ENCODE data around the gene CES2.

CES2 gene

GRCh38 chr16:66964049-66964448, 28.7 kb downstream of the CES2 start:
- Histone ChIP-seq H3K9ac (ENCODE audit: low read length) (no peak overlapping the region), H3K4me3 (ENCODE audit: low read length) (no peak overlapping the region), H2AFZ (ENCODE audit: low read depth, low read length) (no peak overlapping the region), H3K79me2 (ENCODE audit: low read length) (peaks cover 17% of the 10 kb centered on the region), H3K4me1 (ENCODE audit: low read length) (peaks cover 11% of the 10 kb centered on the region), H3K9me3 (ENCODE audit: insufficient read depth, low read length) (no peaks in the 10 kb centered on the region), H3K27ac (ENCODE audit: low read length) (no peak overlapping the region), H3K27me3 (ENCODE audit: low read depth, low read length) (no peaks in the 10 kb centered on the region), H3K4me2 (ENCODE audit: low read length) (no peak overlapping the region), H3K36me3 (replicated peaks; ENCODE audit: low read depth, low read length) (peaks cover 23% of the 10 kb centered on the region), H4K20me1 (ENCODE audit: insufficient read depth, low read length) (no peaks in the 10 kb centered on the region)
- TF ChIP-seq CTCF (IDR thresholded peaks at IDR 0.05; ENCODE audit: low read depth, low read length): no peak
- TF ChIP-seq EZH2phosphoT487 (IDR thresholded peaks at IDR 0.05; ENCODE audit: low read depth): no peak

- Histone ChIP-seq H3K27ac (ENCODE audit: low read length) (no peak overlapping the region), H3K4me3 (ENCODE audit: low read length) (no peak overlapping the region), H3K36me3 (replicated peaks; ENCODE audit: low read depth, low read length) (peaks cover 12% of the 10 kb centered on the region), H3K4me2 (ENCODE audit: low read length) (no peak overlapping the region), H3K9ac (ENCODE audit: low read length) (no peak overlapping the region), H2AFZ (ENCODE audit: low read depth, low read length) (no peak overlapping the region), H3K27me3 (ENCODE audit: low read depth, low read length) (no peaks in the 10 kb centered on the region), H4K20me1 (ENCODE audit: insufficient read depth, low read length) (no peaks in the 10 kb centered on the region), H3K9me3 (ENCODE audit: insufficient read depth, low read length) (no peaks in the 10 kb centered on the region), H3K4me1 (ENCODE audit: low read length) (no peaks in the 10 kb centered on the region), H3K79me2 (ENCODE audit: low read length) (no peaks in the 10 kb centered on the region)
- TF ChIP-seq EZH2phosphoT487 (IDR thresholded peaks at IDR 0.05; ENCODE audit: low read depth): no peak
- TF ChIP-seq CTCF (IDR thresholded peaks at IDR 0.05; ENCODE audit: low read depth, low read length): no peak
Measured at GRCh38 chr16:66968847-66969246, 33.5 kb downstream of the CES2 start.

GRCh38 chr16:66970775-66971720, 35.7 kb downstream of the CES2 start:
- H3K27ac ChIP-seq (ENCODE audit: low read length): no peak overlapping the region
- no peaks in the 10 kb centered on the region for H3K4me1 ChIP-seq (ENCODE audit: low read length)
- H3K4me3 ChIP-seq (ENCODE audit: low read length): no peak overlapping the region
- no peaks in the 10 kb centered on the region for H3K27me3 ChIP-seq (ENCODE audit: low read depth, low read length)
- H3K9ac ChIP-seq (ENCODE audit: low read length): no peak overlapping the region
- TF ChIP-seq EZH2phosphoT487 (IDR thresholded peaks at IDR 0.05; ENCODE audit: low read depth) (no peak), CTCF (IDR thresholded peaks at IDR 0.05; ENCODE audit: low read depth, low read length) (no peak)
- no peaks in the 10 kb centered on the region for H4K20me1 ChIP-seq (ENCODE audit: insufficient read depth, low read length)
- H3K36me3 ChIP-seq (replicated peaks; ENCODE audit: low read depth, low read length): peaks cover 7% of the 10 kb centered on the region
- no peak overlapping the region for H3K4me2 ChIP-seq (ENCODE audit: low read length)
- no peak overlapping the region for H2AFZ ChIP-seq (ENCODE audit: low read depth, low read length)
- no peaks in the 10 kb centered on the region for H3K9me3 ChIP-seq (ENCODE audit: insufficient read depth, low read length)
- no peaks in the 10 kb centered on the region for H3K79me2 ChIP-seq (ENCODE audit: low read length)

- TF ChIP-seq CTCF (IDR thresholded peaks at IDR 0.05; ENCODE audit: low read depth, low read length): no peak
- no peak for TF ChIP-seq EZH2phosphoT487 (IDR thresholded peaks at IDR 0.05; ENCODE audit: low read depth)
- Histone ChIP-seq H3K79me2 (ENCODE audit: low read length) (no peaks in the 10 kb centered on the region), H3K36me3 (replicated peaks; ENCODE audit: low read depth, low read length) (no peaks in the 10 kb centered on the region), H2AFZ (ENCODE audit: low read depth, low read length) (no peak overlapping the region), H4K20me1 (ENCODE audit: insufficient read depth, low read length) (no peaks in the 10 kb centered on the region), H3K9ac (ENCODE audit: low read length) (no peak overlapping the region), H3K27ac (ENCODE audit: low read length) (no peak overlapping the region), H3K4me1 (ENCODE audit: low read length) (no peaks in the 10 kb centered on the region), H3K4me2 (ENCODE audit: low read length) (no peak overlapping the region), H3K4me3 (ENCODE audit: low read length) (no peak overlapping the region), H3K9me3 (ENCODE audit: insufficient read depth, low read length) (no peaks in the 10 kb centered on the region), H3K27me3 (ENCODE audit: low read depth, low read length) (no peaks in the 10 kb centered on the region)
Measured at GRCh38 chr16:66972983-66973382, 37.7 kb downstream of the CES2 start.
